Dedifferentiated amniotic fluid mesenchymal stem cell (primary cell): ENCODE data around the gene UTS2B.

Experiments
- DNase-seq: peaks from one replicate; pipeline ENCODE4 v3.0.0-alpha.2; 2016; ENCODE audit errors: extremely low spot score

Gene UTS2B

GRCh38 chr3:191321019-191321767 lies 9.1 kb downstream of the UTS2B start:
- DNase-seq = no peak

- DNase-seq = no peak
These were observed 10.0 kb downstream of the UTS2B start for GRCh38 chr3:191320316-191320715.

GRCh38 chr3:191316876-191317603 lies 13.3 kb downstream of the UTS2B start:
- no peak for DNase-seq

- DNase-seq = no peak
These were observed 16.1 kb downstream of the UTS2B start for GRCh38 chr3:191314109-191314728.

- DNase-seq = no peak
These were observed 17.0 kb downstream of the UTS2B start for GRCh38 chr3:191313296-191313695.

GRCh38 chr3:191307341-191307740 lies 23.0 kb downstream of the UTS2B start:
- DNase-seq = no peak

- DNase-seq = no peak
These were observed 23.9 kb downstream of the UTS2B start for GRCh38 chr3:191306428-191306827.

GRCh38 chr3:191303596-191303995 lies 26.7 kb downstream of the UTS2B start:
- DNase-seq = no peak

GRCh38 chr3:191302451-191302850 lies 27.9 kb downstream of the UTS2B start:
- DNase-seq = no peak

GRCh38 chr3:191301782-191302411 lies 28.4 kb downstream of the UTS2B start:
- DNase-seq = no peak

GRCh38 chr3:191301017-191301416 lies 29.3 kb downstream of the UTS2B start:
- DNase-seq = no peak

GRCh38 chr3:191300422-191300821 lies 29.9 kb downstream of the UTS2B start:
- no peak for DNase-seq

- DNase-seq = no peak
These were observed 31.5 kb downstream of the UTS2B start for GRCh38 chr3:191298846-191299245.

GRCh38 chr3:191296041-191296541 lies 34.2 kb downstream of the UTS2B start:
- no peak for DNase-seq

GRCh38 chr3:191294291-191294690 lies 36.0 kb downstream of the UTS2B start:
- DNase-seq = no peak

GRCh38 chr3:191292243-191293015 lies 37.9 kb downstream of the UTS2B start:
- no peak for DNase-seq

GRCh38 chr3:191290311-191291025 lies 39.9 kb downstream of the UTS2B start:
- no peak for DNase-seq

- no peak for DNase-seq
These were observed 46.9 kb downstream of the UTS2B start for GRCh38 chr3:191283400-191283799.

- DNase-seq = peak; percentile 30
These were observed 47.8 kb downstream of the UTS2B start for GRCh38 chr3:191282251-191283185.

- no peak for DNase-seq
These were observed 49.4 kb downstream of the UTS2B start for GRCh38 chr3:191280882-191281281.
